Activated CD8-positive, alpha-beta memory T cell treated with anti-CD3 and anti-CD28 coated beads, Interleukin-2, amount 50 U/mL, for 24 hours (primary cell): Measurements from ENCODE around the gene ZNF544.
"Not testable (repeated sequence)": the region's sequence is repeated elsewhere in the genome, so short reads cannot be mapped to it uniquely, and the experiment has no call there.

Source experiments
- DNase-seq: peaks from one replicate; pipeline ENCODE4 v3.0.0-alpha.2; 2020; ENCODE audit errors: extremely low read depth

ZNF544 gene

DNA sequence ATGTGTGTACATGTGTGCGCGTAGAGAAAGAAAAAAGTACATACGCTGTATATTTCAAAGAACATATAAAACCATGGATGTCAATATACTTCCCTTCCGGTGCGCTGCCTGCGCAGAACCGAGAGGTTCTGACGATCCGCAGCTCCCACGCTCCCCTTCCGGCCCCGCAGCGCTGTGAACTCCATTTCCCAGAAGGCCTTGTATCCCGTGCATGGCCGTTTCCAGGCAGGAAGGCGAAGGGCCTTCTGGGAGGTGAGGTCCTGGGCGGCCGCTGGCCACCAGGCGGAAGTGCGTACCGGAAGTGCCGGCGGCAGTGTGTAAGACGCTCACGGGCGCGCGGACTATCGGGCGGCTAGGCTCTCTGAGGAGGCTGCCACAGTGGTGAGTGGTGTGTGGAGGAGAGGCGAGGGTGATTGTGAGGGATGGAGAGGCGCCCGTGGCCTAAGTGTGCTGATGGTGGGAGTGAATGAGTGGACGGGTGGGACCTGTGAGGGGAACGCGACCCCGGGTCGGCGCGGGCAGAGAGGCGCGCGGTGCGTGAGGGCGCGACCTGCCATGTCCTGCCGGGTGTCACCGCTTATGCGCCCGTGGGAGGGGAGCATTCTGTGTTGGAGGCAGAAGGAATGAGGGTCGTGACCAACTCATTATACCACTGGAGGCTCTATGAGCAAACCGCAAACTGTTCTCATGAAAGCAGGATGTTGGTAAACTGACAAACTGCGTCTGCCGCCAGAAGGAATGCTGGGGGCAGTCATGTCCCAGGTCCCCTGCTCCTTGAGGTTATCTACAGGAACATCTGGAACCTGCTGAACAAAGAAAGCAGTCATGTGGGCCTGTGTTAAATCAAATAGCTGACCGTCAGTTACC, 76.6 kb downstream of the ZNF544 start, which contains the start of gene ERVK3-1:
ERVK3-1 (plus strand) TSS at position 313 of the 867 bp plus-strand sequence. CDS start 6,792 bp downstream, outside the sequence.
- peak; percentile 83 for DNase-seq

GRCh38 chr19:58305932-58306323, 77.2 kb downstream of the ZNF544 start:
- no peak for DNase-seq

GRCh38 chr19:58307736-58308135, 79.0 kb downstream of the ZNF544 start:
- DNase-seq: no peak

DNA sequence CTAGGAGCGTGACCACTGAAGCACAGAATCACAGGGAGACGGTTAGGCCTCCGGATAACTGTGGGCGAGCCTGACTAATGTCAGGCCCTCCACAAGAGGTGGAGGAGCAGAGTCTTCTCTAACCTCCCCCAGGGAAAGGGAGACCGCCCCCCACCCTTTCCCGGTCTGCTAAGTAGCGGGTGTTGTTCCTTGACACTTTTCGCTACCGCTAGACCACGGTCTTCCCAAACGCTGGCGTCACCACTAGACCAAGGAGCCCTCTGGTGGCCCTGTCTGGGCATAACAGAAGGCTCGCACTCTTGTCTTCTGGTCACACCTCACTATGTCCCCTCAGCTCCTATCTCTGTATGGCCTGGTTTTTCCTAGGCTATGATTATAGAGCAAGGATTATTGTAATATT, 82.0 kb downstream of the ZNF544 start:
- not testable (repeated sequence) for DNase-seq

DNA sequence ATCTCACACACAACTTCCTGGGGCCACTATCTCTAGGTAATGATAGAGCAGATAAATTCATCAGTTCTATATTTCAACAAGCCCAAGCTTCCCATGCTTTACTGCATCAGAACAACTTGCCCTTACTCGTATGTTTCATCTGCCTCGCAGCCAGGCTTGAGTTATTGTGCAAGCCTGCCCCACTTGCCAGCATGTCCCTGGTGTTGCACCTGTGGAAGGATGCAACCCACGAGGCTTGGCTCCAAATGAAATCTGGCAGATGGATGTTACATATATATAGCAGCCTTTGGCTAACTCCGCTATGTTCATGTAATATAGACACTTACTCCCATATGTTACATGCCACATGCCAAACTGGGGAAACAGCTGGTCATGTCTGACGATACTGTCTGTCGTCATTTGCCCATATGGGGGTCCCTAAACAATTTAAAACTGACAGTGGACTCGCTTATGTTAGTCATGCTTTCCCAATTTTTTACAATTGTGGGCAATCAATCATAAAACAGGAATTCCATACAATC, 82.7 kb downstream of the ZNF544 start:
- no peak for DNase-seq
